Measurements from ENCODE around the gene ABCA12.

Gene ABCA12

GRCh38 chr2:215032153-215032552, 106.3 kb downstream of the ABCA12 start:
- no peaks in the 10 kb centered on the region for H3K9me3 ChIP-seq (ENCODE audit: control insufficient read depth, low read length)
- DNase-seq (ENCODE audit: low read depth), result peak; percentile 25
- H3K9ac ChIP-seq (ENCODE audit: low read length), result no peak overlapping the region
- no peaks in the 10 kb centered on the region for H3K36me3 ChIP-seq (ENCODE audit: control insufficient read depth, insufficient read depth, low read length, severe bottlenecking)
- H3K4me3 ChIP-seq (ENCODE audit: low read length), result no peak overlapping the region
- no peaks in the 10 kb centered on the region for H3K27me3 ChIP-seq (replicated peaks; ENCODE audit: control insufficient read depth, insufficient read depth, low read length)
- peaks cover 10% of the 10 kb centered on the region for H3K4me1 ChIP-seq (ENCODE audit: control insufficient read depth, insufficient read depth, low read length)

- Histone ChIP-seq H3K4me1 (ENCODE audit: control insufficient read depth, insufficient read depth, low read length) (peaks cover 10% of the 10 kb centered on the region), H3K9me3 (ENCODE audit: control insufficient read depth, low read length) (no peaks in the 10 kb centered on the region), H3K27me3 (replicated peaks; ENCODE audit: control insufficient read depth, insufficient read depth, low read length) (no peaks in the 10 kb centered on the region), H3K36me3 (ENCODE audit: control insufficient read depth, insufficient read depth, low read length, severe bottlenecking) (no peaks in the 10 kb centered on the region), H3K4me3 (ENCODE audit: low read length) (no peak overlapping the region), H3K9ac (ENCODE audit: low read length) (no peak overlapping the region)
- DNase-seq (ENCODE audit: low read depth), result no peak
These were observed 107.1 kb downstream of the ABCA12 start for GRCh38 chr2:215031321-215031720.

DNA sequence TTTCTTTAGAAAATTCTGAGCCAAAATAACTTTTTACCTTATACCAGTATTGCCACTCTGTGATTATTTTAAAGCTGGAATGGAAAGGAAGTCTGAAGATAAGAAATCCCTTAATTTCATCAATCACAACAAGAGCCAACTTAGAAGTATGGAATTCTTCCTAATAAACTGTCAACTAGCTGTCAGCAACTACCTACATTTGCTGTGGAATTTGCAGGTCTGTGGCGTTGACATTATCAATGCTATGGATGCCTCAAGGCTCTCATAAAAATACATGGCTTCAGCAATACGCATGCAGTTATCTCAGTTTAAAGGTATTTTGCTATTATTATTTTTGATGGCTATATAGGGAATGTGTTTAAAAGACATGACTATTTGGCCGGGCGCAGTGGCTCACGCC, 108.5 kb downstream of the ABCA12 start:
- no peaks in the 10 kb centered on the region for H3K27me3 ChIP-seq (replicated peaks; ENCODE audit: control insufficient read depth, insufficient read depth, low read length)
- H3K36me3 ChIP-seq (ENCODE audit: control insufficient read depth, insufficient read depth, low read length, severe bottlenecking), result no peaks in the 10 kb centered on the region
- H3K9ac ChIP-seq (ENCODE audit: low read length), result no peak overlapping the region
- no peak overlapping the region for H3K4me3 ChIP-seq (ENCODE audit: low read length)
- no peaks in the 10 kb centered on the region for H3K9me3 ChIP-seq (ENCODE audit: control insufficient read depth, low read length)
- H3K4me1 ChIP-seq (ENCODE audit: control insufficient read depth, insufficient read depth, low read length), result peaks cover 10% of the 10 kb centered on the region
- DNase-seq (ENCODE audit: low read depth), result no peak

DNA sequence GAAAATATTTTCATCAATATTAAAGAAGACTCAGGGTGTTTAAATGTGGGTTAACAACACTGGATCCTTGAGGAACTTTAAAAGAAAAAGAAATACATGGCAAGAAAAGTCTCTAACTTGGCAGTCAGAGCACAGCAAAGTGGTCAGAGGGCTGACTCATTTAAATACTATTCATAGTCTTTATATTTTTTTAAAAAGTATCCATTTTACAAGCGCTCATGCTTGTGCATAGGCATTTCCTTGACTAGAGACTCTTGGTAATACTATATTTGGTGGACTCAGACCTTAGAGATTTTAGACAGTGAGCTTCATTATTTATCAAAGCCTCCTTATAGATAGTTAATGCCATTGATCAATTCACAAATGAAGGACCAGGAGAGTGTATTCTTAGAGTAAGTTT, 110.2 kb downstream of the ABCA12 start:
- peak; percentile 72 for DNase-seq (ENCODE audit: low read depth)
- no peak overlapping the region for H3K4me3 ChIP-seq (ENCODE audit: low read length)
- no peaks in the 10 kb centered on the region for H3K9me3 ChIP-seq (ENCODE audit: control insufficient read depth, low read length)
- H3K9ac ChIP-seq (ENCODE audit: low read length), result no peak overlapping the region
- H3K4me1 ChIP-seq (ENCODE audit: control insufficient read depth, insufficient read depth, low read length), result peaks cover 10% of the 10 kb centered on the region
- no peaks in the 10 kb centered on the region for H3K27me3 ChIP-seq (replicated peaks; ENCODE audit: control insufficient read depth, insufficient read depth, low read length)
- H3K36me3 ChIP-seq (ENCODE audit: control insufficient read depth, insufficient read depth, low read length, severe bottlenecking), result no peaks in the 10 kb centered on the region

GRCh38 chr2:215027779-215028178, 110.6 kb downstream of the ABCA12 start:
- no peaks in the 10 kb centered on the region for H3K27me3 ChIP-seq (replicated peaks; ENCODE audit: control insufficient read depth, insufficient read depth, low read length)
- no peaks in the 10 kb centered on the region for H3K36me3 ChIP-seq (ENCODE audit: control insufficient read depth, insufficient read depth, low read length, severe bottlenecking)
- peaks cover 13% of the 10 kb centered on the region for H3K4me1 ChIP-seq (ENCODE audit: control insufficient read depth, insufficient read depth, low read length)
- no peak overlapping the region for H3K9ac ChIP-seq (ENCODE audit: low read length)
- H3K9me3 ChIP-seq (ENCODE audit: control insufficient read depth, low read length), result no peaks in the 10 kb centered on the region
- no peak for DNase-seq (ENCODE audit: low read depth)
- no peak overlapping the region for H3K4me3 ChIP-seq (ENCODE audit: low read length)

DNA sequence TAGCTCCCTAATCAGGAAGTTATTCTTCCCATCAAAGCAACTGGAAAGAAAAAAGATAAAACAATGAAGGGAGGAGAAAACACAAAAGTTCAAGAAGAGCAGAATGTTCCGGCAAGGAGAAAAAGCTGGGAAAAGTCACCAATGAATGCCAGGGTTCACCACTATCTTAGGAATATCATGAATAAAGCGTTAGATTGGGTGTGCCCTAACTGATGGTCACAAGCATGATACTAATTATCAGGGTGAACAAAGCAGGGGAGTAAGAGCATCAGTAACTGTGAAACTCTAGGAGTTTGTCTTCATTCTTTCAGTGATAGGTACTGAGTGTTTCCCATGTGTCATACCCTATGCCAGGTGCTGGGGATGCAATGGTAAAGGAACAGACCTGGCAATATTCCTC, 115.5 kb downstream of the ABCA12 start:
- DNase-seq (ENCODE audit: low read depth), result no peak
- peaks cover 14% of the 10 kb centered on the region for H3K4me1 ChIP-seq (ENCODE audit: control insufficient read depth, insufficient read depth, low read length)
- no peak overlapping the region for H3K4me3 ChIP-seq (ENCODE audit: low read length)
- no peak overlapping the region for H3K9ac ChIP-seq (ENCODE audit: low read length)
- no peaks in the 10 kb centered on the region for H3K36me3 ChIP-seq (ENCODE audit: control insufficient read depth, insufficient read depth, low read length, severe bottlenecking)
- H3K9me3 ChIP-seq (ENCODE audit: control insufficient read depth, low read length), result no peaks in the 10 kb centered on the region
- no peaks in the 10 kb centered on the region for H3K27me3 ChIP-seq (replicated peaks; ENCODE audit: control insufficient read depth, insufficient read depth, low read length)

DNA sequence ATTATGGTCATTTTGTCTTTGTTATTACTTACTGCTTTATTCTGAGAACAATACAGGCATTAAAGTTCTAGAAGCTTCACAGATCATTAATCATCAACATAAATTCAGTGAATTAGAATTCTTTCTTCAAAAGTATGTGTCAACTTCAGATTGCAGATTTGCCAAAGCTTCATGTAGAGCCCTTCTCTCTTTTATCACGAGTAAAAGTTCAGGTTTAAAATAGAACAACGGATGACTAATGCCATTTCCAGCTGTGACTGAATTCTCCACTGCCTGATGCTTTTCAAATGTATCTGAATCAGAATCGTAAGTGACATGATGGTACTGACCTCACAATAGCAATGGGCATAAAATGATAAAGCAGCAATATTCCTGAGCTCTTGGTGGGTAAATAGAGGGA, 116.0 kb downstream of the ABCA12 start:
- peaks cover 11% of the 10 kb centered on the region for H3K4me1 ChIP-seq (ENCODE audit: control insufficient read depth, insufficient read depth, low read length)
- H3K9ac ChIP-seq (ENCODE audit: low read length), result no peak overlapping the region
- peak; percentile 57 for DNase-seq (ENCODE audit: low read depth)

GRCh38 chr2:215020283-215020682, 118.1 kb downstream of the ABCA12 start:
- no peak overlapping the region for H3K9ac ChIP-seq (ENCODE audit: low read length)
- no peak for DNase-seq (ENCODE audit: low read depth)
- no peaks in the 10 kb centered on the region for H3K9me3 ChIP-seq (ENCODE audit: control insufficient read depth, low read length)
- H3K36me3 ChIP-seq (ENCODE audit: control insufficient read depth, insufficient read depth, low read length, severe bottlenecking), result no peaks in the 10 kb centered on the region
- no peak overlapping the region for H3K4me3 ChIP-seq (ENCODE audit: low read length)
- peaks cover 11% of the 10 kb centered on the region for H3K4me1 ChIP-seq (ENCODE audit: control insufficient read depth, insufficient read depth, low read length)
- H3K27me3 ChIP-seq (replicated peaks; ENCODE audit: control insufficient read depth, insufficient read depth, low read length), result no peaks in the 10 kb centered on the region

More for the DNA sequence above, 116.0 kb downstream of the ABCA12 start:
- H3K36me3 ChIP-seq (ENCODE audit: control insufficient read depth, insufficient read depth, low read length, severe bottlenecking), result no peaks in the 10 kb centered on the region
- no peaks in the 10 kb centered on the region for H3K27me3 ChIP-seq (replicated peaks; ENCODE audit: control insufficient read depth, insufficient read depth, low read length)
- no peaks in the 10 kb centered on the region for H3K9me3 ChIP-seq (ENCODE audit: control insufficient read depth, low read length)
- no peak overlapping the region for H3K4me3 ChIP-seq (ENCODE audit: low read length)

DNA sequence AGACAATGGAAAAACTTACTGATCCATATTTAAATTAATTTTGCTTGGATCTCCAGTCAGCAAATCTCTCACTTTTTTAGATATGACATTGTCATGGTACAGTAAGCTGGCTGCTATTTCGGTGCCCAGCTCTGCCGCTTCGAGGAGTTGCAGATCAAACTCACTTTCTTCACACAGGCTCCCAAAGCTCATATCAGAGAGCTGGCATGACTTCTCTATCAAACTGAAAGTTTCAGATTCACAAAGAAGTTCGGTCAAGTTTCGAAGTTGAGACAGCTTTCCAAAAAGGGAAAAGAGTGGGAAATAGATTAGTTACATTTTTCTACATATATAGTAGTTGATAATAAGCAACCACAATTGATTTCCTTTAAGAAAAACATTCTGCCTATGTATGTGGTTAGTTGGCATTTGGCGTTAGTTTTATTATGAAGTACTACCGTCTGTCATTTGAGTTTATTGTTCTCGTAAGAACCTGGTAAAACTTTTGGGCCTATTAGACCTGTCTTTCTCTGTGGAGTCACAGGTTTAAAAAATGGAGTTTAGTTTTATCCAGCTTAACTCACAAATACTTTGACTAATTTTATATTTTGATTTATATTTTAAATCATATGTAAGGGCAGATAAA, 118.8 kb downstream of the ABCA12 start:
- no peak overlapping the region for H3K4me3 ChIP-seq (ENCODE audit: low read length)
- no peak overlapping the region for H3K9ac ChIP-seq (ENCODE audit: low read length)
- DNase-seq (ENCODE audit: low read depth), result no peak
- peaks cover 11% of the 10 kb centered on the region for H3K4me1 ChIP-seq (ENCODE audit: control insufficient read depth, insufficient read depth, low read length)
- no peaks in the 10 kb centered on the region for H3K9me3 ChIP-seq (ENCODE audit: control insufficient read depth, low read length)
- no peaks in the 10 kb centered on the region for H3K36me3 ChIP-seq (ENCODE audit: control insufficient read depth, insufficient read depth, low read length, severe bottlenecking)
- H3K27me3 ChIP-seq (replicated peaks; ENCODE audit: control insufficient read depth, insufficient read depth, low read length), result no peaks in the 10 kb centered on the region

- no peak for DNase-seq (ENCODE audit: low read depth)
- H3K9me3 ChIP-seq (ENCODE audit: control insufficient read depth, low read length), result no peaks in the 10 kb centered on the region
- H3K4me3 ChIP-seq (ENCODE audit: low read length), result no peak overlapping the region
- no peak overlapping the region for H3K9ac ChIP-seq (ENCODE audit: low read length)
- H3K27me3 ChIP-seq (replicated peaks; ENCODE audit: control insufficient read depth, insufficient read depth, low read length), result no peaks in the 10 kb centered on the region
- H3K4me1 ChIP-seq (ENCODE audit: control insufficient read depth, insufficient read depth, low read length), result peaks cover 11% of the 10 kb centered on the region
- no peaks in the 10 kb centered on the region for H3K36me3 ChIP-seq (ENCODE audit: control insufficient read depth, insufficient read depth, low read length, severe bottlenecking)
These were observed 119.3 kb downstream of the ABCA12 start for GRCh38 chr2:215019085-215019484.

GRCh38 chr2:215015421-215015820, 123.0 kb downstream of the ABCA12 start:
- no peaks in the 10 kb centered on the region for H3K36me3 ChIP-seq (ENCODE audit: control insufficient read depth, insufficient read depth, low read length, severe bottlenecking)
- no peak overlapping the region for H3K4me3 ChIP-seq (ENCODE audit: low read length)
- H3K9me3 ChIP-seq (ENCODE audit: control insufficient read depth, low read length), result no peaks in the 10 kb centered on the region
- H3K9ac ChIP-seq (ENCODE audit: low read length), result no peak overlapping the region
- H3K27me3 ChIP-seq (replicated peaks; ENCODE audit: control insufficient read depth, insufficient read depth, low read length), result no peaks in the 10 kb centered on the region
- no peak for DNase-seq (ENCODE audit: low read depth)
- no peaks in the 10 kb centered on the region for H3K4me1 ChIP-seq (ENCODE audit: control insufficient read depth, insufficient read depth, low read length)

- no peak overlapping the region for H3K4me3 ChIP-seq (ENCODE audit: low read length)
These were observed 128.0 kb downstream of the ABCA12 start for GRCh38 chr2:215010390-215010789.

More at GRCh38 chr2:215010390-215010789, 128.0 kb downstream of the ABCA12 start:
- H3K4me1 ChIP-seq (ENCODE audit: control insufficient read depth, insufficient read depth, low read length), result no peaks in the 10 kb centered on the region
- no peaks in the 10 kb centered on the region for H3K27me3 ChIP-seq (replicated peaks; ENCODE audit: control insufficient read depth, insufficient read depth, low read length)
- no peak for DNase-seq (ENCODE audit: low read depth)
- no peaks in the 10 kb centered on the region for H3K9me3 ChIP-seq (ENCODE audit: control insufficient read depth, low read length)
- no peaks in the 10 kb centered on the region for H3K36me3 ChIP-seq (ENCODE audit: control insufficient read depth, insufficient read depth, low read length, severe bottlenecking)
- H3K9ac ChIP-seq (ENCODE audit: low read length), result no peak overlapping the region

All from adipocyte (in vitro differentiated cells).